Hepatocyte (in vitro differentiated cells): ENCODE results near the gene NOXA1. TPM values are rescaled to one million over a fixed set of nuclear protein-coding genes. Genes with fewer than 3 reads are reported as not detected.

Experiments used
- DNase-seq: peaks from one replicate; pipeline ENCODE4 v3.0.0-alpha.2; 2016; ENCODE audit warnings: low spot score
- H2AFZ ChIP-seq: fragments of 200-600 bp; sonication (generic); 2 replicates; pipeline ENCODE4 v1.6.0; 2016; ENCODE audit warnings: antibody characterized with exemption, mild to moderate bottlenecking
- H3K27ac ChIP-seq: fragments of 200-600 bp; sonication (generic); 2 replicates; pipeline ENCODE4 v1.5.1; 2016; ENCODE audit warnings: mild to moderate bottlenecking
- H3K27me3 ChIP-seq: fragments of 200-600 bp; sonication (generic); 2 replicates; pipeline ENCODE4 v1.6.1; 2016
- H3K36me3 ChIP-seq: fragments of 200-600 bp; sonication (generic); replicated peaks from 2 replicates; pipeline ENCODE4 v1.5.1; 2016; ENCODE audit warnings: low read depth; ENCODE audit not compliant: insufficient read depth
- H3K4me1 ChIP-seq: fragments of 200-600 bp; sonication (generic); 2 replicates; pipeline ENCODE4 v1.5.1; 2016; ENCODE audit warnings: mild to moderate bottlenecking, moderate library complexity; ENCODE audit not compliant: insufficient read depth
- H3K4me2 ChIP-seq: fragments of 200-600 bp; sonication (generic); 2 replicates; pipeline ENCODE4 v1.6.0; 2016
- H3K4me3 ChIP-seq: fragments of 200-600 bp; sonication (generic); 2 replicates; pipeline ENCODE4 v1.5.1; 2016; ENCODE audit warnings: mild to moderate bottlenecking
- H3K79me2 ChIP-seq: fragments of 200-600 bp; sonication (generic); 2 replicates; pipeline ENCODE4 v1.6.0; 2017; ENCODE audit warnings: mild to moderate bottlenecking
- H3K9me2 ChIP-seq: fragments of 200-600 bp; sonication (generic); replicated peaks from 2 replicates; pipeline ENCODE4 v1.6.0; 2017; ENCODE audit warnings: mild to moderate bottlenecking; ENCODE audit not compliant: insufficient read depth
- H3K9me3 ChIP-seq: fragments of 200-600 bp; sonication (generic); 2 replicates; pipeline ENCODE4 v1.5.1; 2016; ENCODE audit warnings: low read depth, mild to moderate bottlenecking
- H4K20me1 ChIP-seq: fragments of 200-600 bp; sonication (generic); 2 replicates; pipeline ENCODE4 v1.6.0; 2016; ENCODE audit warnings: mild to moderate bottlenecking; ENCODE audit not compliant: insufficient read depth, poor library complexity, severe bottlenecking
- EZH2 ChIP-seq: fragments of 200-600 bp; sonication (generic); IDR thresholded peaks from 2 replicates; pipeline ENCODE4 v1.6.1; 2016; ENCODE audit warnings: antibody characterized with exemption, mild to moderate bottlenecking, borderline replicate concordance
- EZH2phosphoT487 ChIP-seq: fragments of 200-600 bp; sonication (generic); IDR thresholded peaks from one replicate; pipeline ENCODE4 v1.6.1; 2018; ENCODE audit warnings: antibody characterized with exemption, mild to moderate bottlenecking, low read depth, moderate library complexity; ENCODE audit not compliant: unreplicated experiment, severe bottlenecking
- WGBS: methylation state at CpG from one replicate; pipeline ENCODE4 v1.1.6; 2016; ENCODE audit warnings: low lambda C conversion rate; ENCODE audit errors: missing lambda C conversion rate; 5-methylcytosine and 5-hydroxymethylcytosine counted together
- polyA plus RNA-seq: library from polyadenylated mRNA; unstranded; fragments of >200 nt; fragmentation: Nextera tagmentation; extraction: Ambion mirVana; gene quantifications from 2 replicates; pipeline ENCODE4 v1.2.1, GENCODE V29; 2016
- total RNA-seq: library from RNA; depleted of rRNA; stranded (reverse); fragments of >200 nt; gene quantifications from 2 replicates; pipeline ENCODE4 v1.2.3, GENCODE V29; 2014
- TF ChIP-seq, protein P1 (sequence below): fragments of 200-600 bp; sonication (generic); IDR thresholded peaks from 2 replicates; pipeline ENCODE4 v1.5.1; 2016; ENCODE audit warnings: antibody characterized with exemption, mild to moderate bottlenecking; ENCODE audit not compliant: poor library complexity

The NOXA1 gene, protein sequence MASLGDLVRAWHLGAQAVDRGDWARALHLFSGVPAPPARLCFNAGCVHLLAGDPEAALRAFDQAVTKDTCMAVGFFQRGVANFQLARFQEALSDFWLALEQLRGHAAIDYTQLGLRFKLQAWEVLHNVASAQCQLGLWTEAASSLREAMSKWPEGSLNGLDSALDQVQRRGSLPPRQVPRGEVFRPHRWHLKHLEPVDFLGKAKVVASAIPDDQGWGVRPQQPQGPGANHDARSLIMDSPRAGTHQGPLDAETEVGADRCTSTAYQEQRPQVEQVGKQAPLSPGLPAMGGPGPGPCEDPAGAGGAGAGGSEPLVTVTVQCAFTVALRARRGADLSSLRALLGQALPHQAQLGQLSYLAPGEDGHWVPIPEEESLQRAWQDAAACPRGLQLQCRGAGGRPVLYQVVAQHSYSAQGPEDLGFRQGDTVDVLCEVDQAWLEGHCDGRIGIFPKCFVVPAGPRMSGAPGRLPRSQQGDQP
- total RNA-seq (7.2 and 8.2 TPM in 2 replicates), polyA plus RNA-seq (12.5 and 13.9 TPM in 2 replicates)

- TF ChIP-seq, protein P1, sequence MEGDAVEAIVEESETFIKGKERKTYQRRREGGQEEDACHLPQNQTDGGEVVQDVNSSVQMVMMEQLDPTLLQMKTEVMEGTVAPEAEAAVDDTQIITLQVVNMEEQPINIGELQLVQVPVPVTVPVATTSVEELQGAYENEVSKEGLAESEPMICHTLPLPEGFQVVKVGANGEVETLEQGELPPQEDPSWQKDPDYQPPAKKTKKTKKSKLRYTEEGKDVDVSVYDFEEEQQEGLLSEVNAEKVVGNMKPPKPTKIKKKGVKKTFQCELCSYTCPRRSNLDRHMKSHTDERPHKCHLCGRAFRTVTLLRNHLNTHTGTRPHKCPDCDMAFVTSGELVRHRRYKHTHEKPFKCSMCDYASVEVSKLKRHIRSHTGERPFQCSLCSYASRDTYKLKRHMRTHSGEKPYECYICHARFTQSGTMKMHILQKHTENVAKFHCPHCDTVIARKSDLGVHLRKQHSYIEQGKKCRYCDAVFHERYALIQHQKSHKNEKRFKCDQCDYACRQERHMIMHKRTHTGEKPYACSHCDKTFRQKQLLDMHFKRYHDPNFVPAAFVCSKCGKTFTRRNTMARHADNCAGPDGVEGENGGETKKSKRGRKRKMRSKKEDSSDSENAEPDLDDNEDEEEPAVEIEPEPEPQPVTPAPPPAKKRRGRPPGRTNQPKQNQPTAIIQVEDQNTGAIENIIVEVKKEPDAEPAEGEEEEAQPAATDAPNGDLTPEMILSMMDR = peak; percentile 61
- TF ChIP-seq EZH2phosphoT487 = no peak
- Histone ChIP-seq H3K27ac (peak within 1 kb of the TSS; percentile 93), H3K9me2 (no peaks in the 10 kb centered on the region), H3K4me2 (peak within 1 kb of the TSS; percentile 98), H3K27me3 (no peaks in the 10 kb centered on the region), H3K79me2 (peaks cover 46% of the 10 kb centered on the region), H3K36me3 (no peaks in the 10 kb centered on the region), H4K20me1 (no peaks in the 10 kb centered on the region), H3K4me3 (peak within 1 kb of the TSS; percentile 98), H2AFZ (peak within 1 kb of the TSS; percentile 99), H3K4me1 (peaks cover 20% of the 10 kb centered on the region), H3K9me3 (no peaks in the 10 kb centered on the region)
- peak; percentile 98 for DNase-seq
- WGBS = 0% methylated on average over 28 of the region's 113 CpGs
Measured at GRCh38 chr9:137422604-137423513, at the start of gene NOXA1, which contains the start of gene EXD3. TSS of gene NOXA1 (plus strand) at chr9:137423393. CDS start at chr9:137423530, 137 bp downstream. TSS of gene EXD3 (minus strand) at chr9:137423162. CDS start at chr9:137395357, 27,805 bp downstream.

DNA sequence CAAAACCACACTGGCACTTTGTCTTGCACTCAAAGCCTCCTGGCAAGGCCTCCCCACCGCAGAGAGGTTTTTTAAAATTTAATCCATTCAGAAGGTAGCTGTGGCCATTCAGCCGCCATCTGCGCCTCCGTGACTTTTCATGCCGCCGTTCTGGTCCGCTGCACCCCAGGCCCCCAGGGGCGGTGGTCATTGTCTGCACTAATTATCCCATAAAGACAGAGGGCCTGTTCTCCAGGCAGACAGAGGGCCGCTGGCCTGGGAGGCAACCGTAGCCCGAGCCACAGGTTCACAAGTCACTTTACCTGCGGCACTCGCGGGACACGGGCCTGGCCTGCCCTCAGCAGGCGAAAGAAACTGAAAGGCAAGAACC is 49.6 kb upstream of the NOXA1 start:
- Histone ChIP-seq H3K4me2 (no peak overlapping the region), H3K36me3 (no peaks in the 10 kb centered on the region), H3K9me2 (no peaks in the 10 kb centered on the region), H3K79me2 (no peaks in the 10 kb centered on the region), H4K20me1 (no peaks in the 10 kb centered on the region), H2AFZ (no peak overlapping the region), H3K27me3 (no peaks in the 10 kb centered on the region), H3K9me3 (no peaks in the 10 kb centered on the region), H3K4me3 (no peak overlapping the region), H3K4me1 (no peaks in the 10 kb centered on the region), H3K27ac (no peak overlapping the region)
- no peak for DNase-seq
- TF ChIP-seq, protein P1 = no peak
- TF ChIP-seq EZH2phosphoT487 (no peak), EZH2 (no peak)
- 90% methylated on average over 16 of the region's 16 CpGs for WGBS

DNA sequence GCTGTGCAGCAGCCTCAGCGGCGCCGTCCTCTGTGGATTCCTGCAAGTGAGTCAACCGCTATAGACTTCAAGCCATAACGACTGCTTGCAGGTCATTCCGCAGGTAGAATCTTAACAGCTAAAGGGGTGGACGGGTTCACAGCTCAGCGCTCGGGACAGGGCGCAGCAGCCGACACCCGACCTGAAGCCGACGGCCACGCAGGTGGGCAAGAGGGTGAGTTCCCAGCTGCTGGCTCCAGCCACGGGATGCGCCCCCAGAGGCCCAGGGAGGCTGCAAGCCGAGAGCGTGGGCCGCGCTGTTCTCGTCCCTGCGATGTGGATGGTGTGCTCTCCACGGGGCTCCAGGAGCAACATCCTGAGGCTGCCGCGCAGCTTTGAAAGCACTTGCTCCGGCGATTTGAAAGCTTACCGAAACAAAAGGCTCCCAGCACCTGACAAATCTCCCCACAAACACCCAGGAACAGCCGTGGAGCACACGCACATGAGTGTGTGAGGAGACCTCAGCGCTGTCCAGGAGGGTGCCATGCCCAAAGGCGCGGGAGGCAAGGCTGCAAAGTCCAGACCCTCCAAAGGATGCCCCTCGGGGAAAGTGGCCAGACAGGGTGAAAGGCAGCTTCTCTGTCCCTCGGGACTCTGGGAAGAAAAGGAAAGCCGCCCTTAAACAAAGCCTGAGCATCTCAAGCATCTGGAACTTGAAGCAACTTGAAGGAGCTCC is 48.9 kb upstream of the NOXA1 start:
- 97% methylated on average over 26 of the region's 37 CpGs for WGBS
- TF ChIP-seq EZH2 (no peak), EZH2phosphoT487 (no peak)
- TF ChIP-seq, protein P1 = no peak
- Histone ChIP-seq H3K79me2 (no peaks in the 10 kb centered on the region), H3K4me2 (no peak overlapping the region), H3K36me3 (no peaks in the 10 kb centered on the region), H3K4me3 (no peak overlapping the region), H4K20me1 (no peaks in the 10 kb centered on the region), H2AFZ (no peak overlapping the region), H3K4me1 (no peaks in the 10 kb centered on the region), H3K27ac (no peak overlapping the region), H3K27me3 (no peaks in the 10 kb centered on the region), H3K9me2 (no peaks in the 10 kb centered on the region), H3K9me3 (no peaks in the 10 kb centered on the region)
- DNase-seq = no peak
